Tibial artery (tissue), 4 donors: ENCODE results near the gene CD44.

Source experiments
- DNase-seq, 2 donors: peaks; one replicate each; pipeline ENCODE4 v3.0.0-alpha.2; 2019
- H3K27ac ChIP-seq, 2 donors: fragments of 200-600 bp; sonication (generic) in 1 of 2; 1 replicate in 1 of 2; 2 replicates in 1 of 2; pipeline ENCODE4 v1.5.1; 2018 to 2019; ENCODE audit warnings: mild to moderate bottlenecking in 1 of 2
- H3K27me3 ChIP-seq, 2 donors: fragments of 200-600 bp; sonication (generic) in 1 of 2; one replicate each; pipeline versions ENCODE4 v1.5.1 to v1.6.0; 2016 to 2019
- H3K36me3 ChIP-seq, 3 donors: fragments of 200-600 bp; sonication (generic) in 2 of 3; one replicate each; pipeline ENCODE4 v1.5.1; 2016 to 2019; ENCODE audit warnings: mild to moderate bottlenecking in 2 of 3
- H3K4me1 ChIP-seq, 4 donors: fragments of 200-600 bp; sonication (generic) in 2 of 4; 1 replicate in 3 of 4; 2 replicates in 1 of 4; pipeline ENCODE4 v1.5.1; 2016 to 2019
- H3K4me3 ChIP-seq, 2 donors: fragments of 200-600 bp; sonication (generic) in 1 of 2; 1 replicate in 1 of 2; 2 replicates in 1 of 2; pipeline ENCODE4 v1.5.1; 2018 to 2019; ENCODE audit warnings: mild to moderate bottlenecking in 2 of 2
- H3K9me3 ChIP-seq, 3 donors: fragments of 200-600 bp; sonication (generic) in 1 of 3; one replicate each; pipeline ENCODE4 v1.5.1; 2016 to 2019
- intact Hi-C: fragments of 100-400 bp; cut with DNase I; formaldehyde crosslinking; loops from one replicate; pipeline ENCODE4 v1.15.0; 2023; ENCODE audit warnings: low total_unique reads
- TF ChIP-seq, protein P1 (sequence below), 2 experiments: fragments of 200-600 bp in 1 of 2; fragments of 450-650 bp in 1 of 2; IDR thresholded peaks; one replicate each; pipeline ENCODE4 v1.5.1; 2017 to 2019; ENCODE audit warnings: antibody characterized with exemption in 2 of 2, mild to moderate bottlenecking in 1 of 2, moderate library complexity in 1 of 2

Gene CD44

GRCh38 chr11:35136311-35136710 lies 2.7 kb upstream of the CD44 start:
- H3K4me1 ChIP-seq = peaks cover 0 to 23% (median 14%) of the 10 kb centered on the region in 4 donors
- H3K36me3 ChIP-seq = no peaks in the 10 kb centered on the region
- H3K27ac ChIP-seq = no peak overlapping the region
- H3K9me3 ChIP-seq = no peaks in the 10 kb centered on the region
- no peak overlapping the region for H3K4me3 ChIP-seq
- H3K27me3 ChIP-seq = no peaks in the 10 kb centered on the region
- intact Hi-C loops = no loop called here
- TF ChIP-seq, protein P1, sequence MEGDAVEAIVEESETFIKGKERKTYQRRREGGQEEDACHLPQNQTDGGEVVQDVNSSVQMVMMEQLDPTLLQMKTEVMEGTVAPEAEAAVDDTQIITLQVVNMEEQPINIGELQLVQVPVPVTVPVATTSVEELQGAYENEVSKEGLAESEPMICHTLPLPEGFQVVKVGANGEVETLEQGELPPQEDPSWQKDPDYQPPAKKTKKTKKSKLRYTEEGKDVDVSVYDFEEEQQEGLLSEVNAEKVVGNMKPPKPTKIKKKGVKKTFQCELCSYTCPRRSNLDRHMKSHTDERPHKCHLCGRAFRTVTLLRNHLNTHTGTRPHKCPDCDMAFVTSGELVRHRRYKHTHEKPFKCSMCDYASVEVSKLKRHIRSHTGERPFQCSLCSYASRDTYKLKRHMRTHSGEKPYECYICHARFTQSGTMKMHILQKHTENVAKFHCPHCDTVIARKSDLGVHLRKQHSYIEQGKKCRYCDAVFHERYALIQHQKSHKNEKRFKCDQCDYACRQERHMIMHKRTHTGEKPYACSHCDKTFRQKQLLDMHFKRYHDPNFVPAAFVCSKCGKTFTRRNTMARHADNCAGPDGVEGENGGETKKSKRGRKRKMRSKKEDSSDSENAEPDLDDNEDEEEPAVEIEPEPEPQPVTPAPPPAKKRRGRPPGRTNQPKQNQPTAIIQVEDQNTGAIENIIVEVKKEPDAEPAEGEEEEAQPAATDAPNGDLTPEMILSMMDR (IDR thresholded peaks at IDR 0.05) = no peak
- no peak for DNase-seq

DNA sequence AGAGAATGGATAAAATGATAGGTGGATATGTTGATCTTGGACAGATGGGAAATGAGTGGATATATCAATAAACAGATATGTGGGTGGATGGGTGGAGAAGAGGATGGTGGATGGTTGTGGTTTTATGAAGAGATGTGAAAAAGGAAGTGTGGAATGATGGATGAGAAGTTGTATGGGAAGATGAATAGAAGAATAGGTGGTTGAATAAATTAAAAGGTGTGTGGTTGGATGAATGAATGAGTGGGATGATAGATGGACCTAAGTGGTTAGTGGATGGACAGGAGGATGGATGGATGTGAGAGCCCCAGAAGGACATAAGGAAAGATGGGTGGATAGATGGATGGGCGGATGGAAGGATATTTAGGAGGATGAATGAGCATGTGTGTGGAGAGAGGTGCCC lies 913 bp upstream of the CD44 start:
- H3K4me1 ChIP-seq = peaks cover 0 to 40% (median 30%) of the 10 kb centered on the region in 4 donors
- TF ChIP-seq, protein P1 (IDR thresholded peaks at IDR 0.05) = no peak
- no peaks in the 10 kb centered on the region for H3K9me3 ChIP-seq
- no peak for DNase-seq
- no peaks in the 10 kb centered on the region for H3K36me3 ChIP-seq
- peak overlapping the region; percentile 88 to 93 for H3K27ac ChIP-seq
- H3K27me3 ChIP-seq = no peaks in the 10 kb centered on the region
- H3K4me3 ChIP-seq = peak overlapping the region; percentile 69 to 85
- intact Hi-C loops = no loop called here

- Histone ChIP-seq H3K4me3 (peak overlapping the region; percentile 69 to 85), H3K36me3 (no peaks in the 10 kb centered on the region), H3K4me1 (peaks cover 0 to 45% (median 35%) of the 10 kb centered on the region in 4 donors), H3K9me3 (no peaks in the 10 kb centered on the region), H3K27ac (peak overlapping the region; percentile 88 to 93), H3K27me3 (no peaks in the 10 kb centered on the region)
- TF ChIP-seq, protein P1 (IDR thresholded peaks at IDR 0.05) = no peak
- intact Hi-C loops = no loop called here
- no peak for DNase-seq
Observed at GRCh38 chr11:35138606-35138942, 397 bp upstream of the CD44 start.

- H3K27me3 ChIP-seq = no peaks in the 10 kb centered on the region
- no peaks in the 10 kb centered on the region for H3K9me3 ChIP-seq
- intact Hi-C loops = loop anchor here (5.0 kb wide), 1 partner anchor 223 kb away; the partner anchor contains the start of genes APIP and PDHX
- peak in 1 of 2 donors; percentile 68 for DNase-seq
- H3K4me1 ChIP-seq = peaks cover 0 to 58% (median 46%) of the 10 kb centered on the region in 4 donors
- peak overlapping the region; percentile 69 to 85 for H3K4me3 ChIP-seq
- TF ChIP-seq, protein P1 (IDR thresholded peaks at IDR 0.05) = no peak
- no peaks in the 10 kb centered on the region for H3K36me3 ChIP-seq
- peak overlapping the region; percentile 88 to 93 for H3K27ac ChIP-seq
Observed at GRCh38 chr11:35139722-35140282, 831 bp downstream of the CD44 start.

DNA sequence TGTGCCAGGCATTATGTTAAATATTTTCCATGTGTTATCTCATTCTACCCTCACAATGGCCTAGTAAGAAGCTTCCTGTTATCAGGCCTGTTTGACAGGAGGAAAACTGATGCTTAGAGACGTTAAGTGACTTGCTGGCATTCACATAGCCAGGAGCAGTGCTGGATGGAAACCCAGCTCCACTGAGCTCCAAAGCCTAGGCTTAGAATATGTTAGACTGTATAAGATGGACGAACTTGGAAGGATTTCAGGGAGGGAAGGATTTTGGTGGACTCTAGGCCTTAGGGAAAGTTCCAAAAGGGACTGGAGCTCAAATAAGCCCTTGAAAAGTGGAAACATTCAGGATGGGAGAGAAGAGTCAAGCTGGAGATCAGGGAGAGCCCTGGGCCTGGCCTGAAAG lies 2.1 kb downstream of the CD44 start:
- intact Hi-C loops = loop anchor here (5.0 kb wide), 1 partner anchor 224 kb away; the partner anchor contains the start of genes APIP and PDHX
- TF ChIP-seq, protein P1 (IDR thresholded peaks at IDR 0.05) = no peak
- Histone ChIP-seq H3K27me3 (no peaks in the 10 kb centered on the region), H3K27ac (peak overlapping the region; percentile 88 to 93), H3K9me3 (no peaks in the 10 kb centered on the region), H3K4me1 (peaks cover 0 to 69% (median 57%) of the 10 kb centered on the region in 4 donors), H3K36me3 (no peaks in the 10 kb centered on the region), H3K4me3 (peak overlapping the region; percentile 69 to 85)
- DNase-seq = no peak
